SK-N-SH (cell line): ENCODE measurements around the gene HLA-DRB1.

Source experiments
- SMC3 ChIP-seq: IDR thresholded peaks from 2 replicates; pipeline ENCODE4 v1.6.1; 2012; ENCODE audit warnings: low read depth, low read length, improper control_type of control experiment
- TF ChIP-seq, protein P1 (sequence below): fragments of 200-600 bp; sonication (generic); IDR thresholded peaks from 2 replicates; pipeline ENCODE4 v1.6.1; 2017; ENCODE audit warnings: antibody characterized with exemption, mild to moderate bottlenecking, moderate library complexity

DNA sequence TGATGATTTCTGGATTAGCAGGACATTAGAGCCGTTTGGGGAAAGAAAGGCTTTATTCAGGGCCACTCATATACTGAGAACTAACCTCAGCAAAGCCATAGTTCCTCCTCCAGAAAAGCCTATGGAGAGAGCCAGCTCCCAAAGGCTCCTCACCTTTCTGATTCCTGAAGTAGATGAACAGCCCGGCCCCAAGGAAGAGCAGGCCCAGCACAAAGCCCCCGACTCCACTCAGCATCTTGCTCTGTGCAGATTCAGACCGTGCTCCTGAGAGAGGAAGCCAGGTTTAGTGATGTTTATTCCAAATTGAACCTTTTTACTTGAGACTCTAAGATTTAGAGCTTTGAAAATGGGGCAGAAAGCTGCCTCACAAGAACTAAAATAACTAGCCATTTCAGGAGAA is 9.1 kb downstream of the HLA-DRB1 start:
- TF ChIP-seq, protein P1, sequence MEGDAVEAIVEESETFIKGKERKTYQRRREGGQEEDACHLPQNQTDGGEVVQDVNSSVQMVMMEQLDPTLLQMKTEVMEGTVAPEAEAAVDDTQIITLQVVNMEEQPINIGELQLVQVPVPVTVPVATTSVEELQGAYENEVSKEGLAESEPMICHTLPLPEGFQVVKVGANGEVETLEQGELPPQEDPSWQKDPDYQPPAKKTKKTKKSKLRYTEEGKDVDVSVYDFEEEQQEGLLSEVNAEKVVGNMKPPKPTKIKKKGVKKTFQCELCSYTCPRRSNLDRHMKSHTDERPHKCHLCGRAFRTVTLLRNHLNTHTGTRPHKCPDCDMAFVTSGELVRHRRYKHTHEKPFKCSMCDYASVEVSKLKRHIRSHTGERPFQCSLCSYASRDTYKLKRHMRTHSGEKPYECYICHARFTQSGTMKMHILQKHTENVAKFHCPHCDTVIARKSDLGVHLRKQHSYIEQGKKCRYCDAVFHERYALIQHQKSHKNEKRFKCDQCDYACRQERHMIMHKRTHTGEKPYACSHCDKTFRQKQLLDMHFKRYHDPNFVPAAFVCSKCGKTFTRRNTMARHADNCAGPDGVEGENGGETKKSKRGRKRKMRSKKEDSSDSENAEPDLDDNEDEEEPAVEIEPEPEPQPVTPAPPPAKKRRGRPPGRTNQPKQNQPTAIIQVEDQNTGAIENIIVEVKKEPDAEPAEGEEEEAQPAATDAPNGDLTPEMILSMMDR: no peak
- TF ChIP-seq SMC3: no peak
